Mesenteric fat pad (tissue), 1 donor: ENCODE measurements around the gene STAMBP. TPM values are rescaled to one million over a fixed set of nuclear protein-coding genes. Genes with fewer than 3 reads are reported as not detected.
"Not testable (repeated sequence)": the region's sequence is repeated elsewhere in the genome, so short reads cannot be mapped to it uniquely, and the experiment has no call there.

ENCODE experiments used
- DNase-seq: peaks from one replicate; pipeline ENCODE4 v3.0.0-alpha.2; 2020; ENCODE audit warnings: low spot score
- total RNA-seq: library from RNA; stranded (reverse); fragmentation: NEBNext Ultra II Directional; extraction: Animal tissue kit (Norgen Biotek cat#: 25700); gene quantifications from one replicate; pipeline ENCODE4 v1.2.1, GENCODE V29; 2021
- donor health status: DM: yes; HTN: yes; CAD: no.

STAMBP gene
- total RNA-seq, 1 donor from 2014 or later, result 25.6 TPM

DNA sequence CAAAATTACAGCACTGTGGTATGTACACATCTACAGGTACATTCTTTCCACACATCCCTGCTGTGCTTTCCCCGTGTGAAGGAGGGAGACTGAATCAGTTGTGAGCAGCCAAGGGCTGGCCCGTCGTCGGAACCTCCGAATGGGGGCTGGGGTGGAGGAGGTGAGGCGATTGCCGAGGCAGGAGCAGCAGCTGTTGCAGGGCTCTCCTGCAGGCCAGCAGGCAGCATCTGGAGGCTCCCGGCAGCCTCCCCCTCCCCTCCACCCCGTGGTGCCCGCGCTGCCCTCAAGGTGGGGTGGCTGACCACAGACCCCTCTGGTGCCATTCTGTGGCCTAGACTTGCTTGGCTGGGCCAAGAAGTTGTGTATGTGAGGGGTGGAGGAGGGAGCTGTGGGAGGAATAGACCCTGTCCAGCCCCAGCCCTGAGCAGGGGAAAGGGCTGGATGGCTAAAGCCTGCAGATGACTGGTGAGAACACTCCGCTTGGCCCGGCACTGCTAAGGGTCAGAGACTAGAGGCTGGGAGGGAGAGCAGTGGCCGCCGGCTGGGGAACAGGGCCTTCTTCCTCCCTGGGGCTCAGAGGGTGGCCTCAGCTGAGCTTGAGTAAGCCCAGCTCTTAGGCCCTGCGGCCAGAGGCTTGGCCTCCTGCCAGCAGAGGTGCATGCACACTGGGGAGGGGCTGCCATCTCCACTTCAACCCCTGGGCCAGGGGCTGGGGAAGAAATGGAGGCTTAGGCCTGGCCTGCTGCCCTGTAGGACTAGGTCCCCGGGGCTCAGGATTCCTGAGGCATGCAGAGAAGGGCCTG is 7.6 kb downstream of the STAMBP start:
- no peak for DNase-seq

DNA sequence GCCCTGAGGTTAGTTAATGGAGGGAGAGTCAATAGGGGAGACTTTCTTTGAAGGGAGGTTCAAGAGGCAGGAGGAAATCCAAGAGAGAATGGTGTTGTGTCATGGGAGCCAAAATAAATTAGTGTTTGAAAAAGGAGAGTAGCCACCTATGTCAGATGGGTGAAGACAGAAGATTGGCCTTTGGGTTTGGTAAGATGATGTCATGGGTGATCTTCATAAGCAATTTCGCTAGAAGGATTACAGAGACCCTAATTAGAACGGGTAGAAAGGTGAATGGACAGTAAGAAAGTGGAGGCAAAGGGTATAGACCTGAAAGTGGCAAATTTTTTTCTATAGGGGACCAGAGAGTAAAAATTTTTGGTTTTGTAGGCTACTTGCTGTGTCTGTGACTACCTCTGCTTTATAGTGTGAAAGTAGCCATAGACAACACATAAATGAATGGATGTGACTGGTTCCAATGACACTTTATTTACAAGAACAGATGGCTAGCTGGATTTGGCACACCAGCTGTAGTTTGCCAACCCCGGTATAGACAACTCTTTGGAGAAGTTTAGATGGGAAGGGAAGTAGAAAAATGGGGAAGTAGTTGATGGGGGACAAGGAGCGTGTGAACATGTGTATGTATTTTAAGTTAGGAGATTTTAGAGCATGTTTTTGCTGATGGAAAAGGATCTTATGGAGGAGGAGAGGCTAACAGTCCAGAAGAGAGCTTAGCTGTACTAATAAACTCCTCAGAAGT is 9.3 kb downstream of the STAMBP start:
- no peak for DNase-seq

DNA sequence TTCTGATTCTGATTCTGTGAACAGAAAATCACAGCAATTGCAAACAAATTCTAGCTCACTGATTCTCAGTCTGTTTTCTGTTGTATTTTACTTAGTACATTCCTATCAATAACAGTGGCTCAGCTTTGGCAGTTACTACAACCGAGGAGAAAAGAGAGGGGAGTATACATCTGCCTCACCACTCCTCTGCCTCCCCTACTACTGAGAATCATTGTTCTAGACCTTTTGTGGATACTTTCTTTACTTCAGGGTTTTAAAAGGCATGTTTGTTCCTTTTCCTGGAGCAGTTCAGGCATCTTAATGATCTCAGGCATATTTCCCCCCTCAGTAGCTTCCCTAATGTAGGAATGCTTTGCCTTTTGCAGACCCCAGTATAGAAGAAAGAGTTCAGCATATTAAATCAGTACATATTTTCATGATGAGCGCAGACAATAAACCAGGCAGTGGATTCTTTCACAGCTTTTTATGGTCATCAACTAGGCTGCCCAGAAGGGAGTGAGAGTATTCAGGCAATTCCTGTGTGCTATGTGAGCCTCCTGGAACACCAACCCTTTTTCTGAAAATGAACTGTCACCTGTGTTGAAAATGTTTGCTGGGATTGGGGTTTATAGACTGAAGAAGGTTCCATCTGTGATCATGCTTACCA is 10.3 kb downstream of the STAMBP start:
- no peak for DNase-seq

DNA sequence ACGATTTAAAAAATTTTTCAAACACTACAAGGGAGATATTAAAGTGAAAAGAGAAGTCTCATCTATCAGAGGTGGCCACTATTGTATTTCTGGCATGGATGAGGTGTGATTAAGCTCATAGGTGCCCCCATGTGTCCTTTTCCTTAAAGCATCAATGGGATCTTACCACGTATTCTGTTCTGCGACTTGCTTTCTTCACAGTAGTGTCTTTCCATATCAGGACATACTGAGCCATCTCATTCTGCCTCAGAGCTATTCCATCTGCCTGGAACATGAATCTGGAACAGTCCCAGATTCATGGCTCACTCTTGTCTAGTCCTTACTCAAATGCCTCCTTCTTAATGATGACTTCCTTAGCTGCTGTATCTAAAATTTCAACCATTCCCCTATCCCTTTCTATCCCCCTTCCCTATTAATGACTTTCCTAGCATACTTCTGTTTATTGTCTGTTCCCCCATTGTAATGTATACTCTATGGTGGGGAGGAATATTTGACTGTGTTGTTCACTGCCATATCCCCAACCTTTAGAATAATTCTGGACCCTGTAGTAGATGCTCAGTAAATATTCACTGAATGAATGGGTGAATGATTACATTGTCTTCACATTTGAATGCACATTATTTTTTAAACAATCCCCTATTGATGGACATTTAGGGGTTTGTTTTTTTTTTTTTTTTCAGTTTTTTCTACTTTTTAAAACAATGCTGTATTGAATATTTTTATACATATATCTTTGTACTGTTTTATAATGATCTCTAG is 11.1 kb downstream of the STAMBP start:
- DNase-seq, result no peak

DNA sequence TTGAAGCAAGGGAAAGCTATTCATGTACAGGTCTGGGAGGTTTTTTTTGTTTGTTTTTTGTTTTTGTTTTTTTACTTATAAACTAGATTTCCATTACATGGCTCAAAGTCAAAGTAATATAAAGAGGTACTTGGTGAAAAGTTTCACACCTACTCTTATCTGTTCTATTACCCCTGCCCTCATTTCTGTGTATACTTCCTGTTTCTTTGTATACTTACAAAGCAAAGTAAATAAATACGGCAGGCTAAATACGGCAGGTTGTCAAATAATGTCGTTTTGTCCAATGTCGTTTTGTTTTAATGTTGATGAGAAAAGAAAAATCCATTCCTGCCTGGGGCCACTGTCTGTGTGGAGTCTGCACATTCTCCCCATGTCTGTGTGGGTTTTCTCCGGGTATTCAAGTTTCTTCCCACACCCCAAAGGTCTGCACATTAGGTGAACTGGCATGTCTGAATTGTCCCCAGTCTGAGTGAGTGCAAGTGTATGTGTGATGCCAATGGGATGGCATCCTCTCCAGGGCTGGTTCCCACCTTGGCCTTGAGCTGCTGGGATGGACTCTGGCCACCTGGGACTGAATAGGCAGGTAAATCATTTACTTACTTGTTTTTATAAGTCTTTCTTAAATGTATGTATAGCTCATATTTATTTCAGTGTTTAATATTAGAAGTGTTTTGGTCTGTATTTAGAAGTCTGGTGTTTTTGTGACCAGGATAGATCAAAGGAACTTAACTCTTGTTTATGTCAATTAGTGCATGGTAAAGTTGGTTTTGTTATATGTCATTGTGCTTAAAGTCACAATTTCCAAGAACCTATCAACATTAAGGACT is 13.4 kb downstream of the STAMBP start:
- DNase-seq, result no peak

- no peak for DNase-seq
These were observed 13.9 kb downstream of the STAMBP start for GRCh38 chr2:73842739-73843019.

- DNase-seq, result no peak
These were observed 15.3 kb downstream of the STAMBP start for GRCh38 chr2:73844087-73844486.

DNA sequence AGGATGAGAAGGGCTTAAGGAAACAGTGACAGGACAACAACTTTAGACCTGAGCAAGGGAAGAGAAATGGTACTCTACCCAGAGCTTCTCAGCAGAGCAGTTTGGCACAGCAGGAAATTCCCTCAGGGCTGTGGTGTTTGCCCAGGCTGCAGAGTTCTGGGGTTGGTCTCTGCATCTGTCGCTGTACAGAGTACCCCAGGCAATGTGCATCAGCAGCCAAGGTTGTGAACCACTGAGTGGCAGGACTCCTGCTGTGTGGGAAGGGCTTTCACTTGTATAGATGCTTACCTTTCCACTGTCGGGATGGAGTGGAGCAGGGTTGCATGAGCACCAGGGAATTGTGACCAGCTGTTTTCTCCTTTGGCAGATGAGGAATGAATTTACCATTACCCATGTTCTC is 21.2 kb downstream of the STAMBP start:
- DNase-seq, result no peak

- no peak for DNase-seq
These were observed 22.5 kb downstream of the STAMBP start for GRCh38 chr2:73851274-73851673.

DNA sequence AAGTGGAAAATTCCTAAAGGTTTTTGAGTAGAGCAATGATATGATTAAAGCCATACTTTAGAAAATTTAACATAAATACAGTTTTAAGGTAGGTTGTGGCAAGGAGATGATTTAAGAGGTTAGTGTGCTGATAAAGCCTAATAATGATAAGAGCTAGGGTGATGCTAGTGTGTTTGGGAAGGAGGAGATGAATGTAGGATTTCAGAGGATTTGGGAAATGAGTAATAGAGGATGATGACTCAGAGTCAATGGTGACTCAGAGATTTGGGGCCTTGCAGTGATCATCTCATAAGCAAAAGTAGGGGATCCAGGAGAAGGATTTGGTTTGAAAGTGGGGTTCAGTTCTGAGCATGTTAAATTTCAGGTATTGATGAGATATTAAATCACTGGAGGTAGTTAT is 23.3 kb downstream of the STAMBP start:
- DNase-seq, result no peak

DNA sequence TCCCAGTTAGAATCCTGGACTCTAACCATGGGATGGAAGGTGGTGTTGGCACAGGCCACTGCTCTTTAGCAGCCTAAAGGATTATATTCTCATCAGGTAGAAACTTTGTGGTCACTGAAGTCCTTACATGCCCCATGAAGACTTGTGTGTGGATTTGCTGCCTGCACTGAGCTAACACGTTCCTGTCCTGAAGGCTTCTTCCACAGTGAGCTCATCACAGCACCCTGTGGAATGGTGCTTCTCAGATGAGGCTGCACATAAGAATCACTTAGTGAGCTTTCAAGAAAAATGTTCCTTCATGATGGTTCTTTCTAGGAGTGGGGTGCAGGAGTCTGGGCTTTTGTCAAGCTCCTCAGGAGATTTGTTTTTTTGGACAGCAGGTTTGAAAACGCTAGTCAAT is 26.8 kb downstream of the STAMBP start:
- DNase-seq, result no peak

GRCh38 chr2:73856214-73856613 is 27.5 kb downstream of the STAMBP start:
- no peak for DNase-seq

DNA sequence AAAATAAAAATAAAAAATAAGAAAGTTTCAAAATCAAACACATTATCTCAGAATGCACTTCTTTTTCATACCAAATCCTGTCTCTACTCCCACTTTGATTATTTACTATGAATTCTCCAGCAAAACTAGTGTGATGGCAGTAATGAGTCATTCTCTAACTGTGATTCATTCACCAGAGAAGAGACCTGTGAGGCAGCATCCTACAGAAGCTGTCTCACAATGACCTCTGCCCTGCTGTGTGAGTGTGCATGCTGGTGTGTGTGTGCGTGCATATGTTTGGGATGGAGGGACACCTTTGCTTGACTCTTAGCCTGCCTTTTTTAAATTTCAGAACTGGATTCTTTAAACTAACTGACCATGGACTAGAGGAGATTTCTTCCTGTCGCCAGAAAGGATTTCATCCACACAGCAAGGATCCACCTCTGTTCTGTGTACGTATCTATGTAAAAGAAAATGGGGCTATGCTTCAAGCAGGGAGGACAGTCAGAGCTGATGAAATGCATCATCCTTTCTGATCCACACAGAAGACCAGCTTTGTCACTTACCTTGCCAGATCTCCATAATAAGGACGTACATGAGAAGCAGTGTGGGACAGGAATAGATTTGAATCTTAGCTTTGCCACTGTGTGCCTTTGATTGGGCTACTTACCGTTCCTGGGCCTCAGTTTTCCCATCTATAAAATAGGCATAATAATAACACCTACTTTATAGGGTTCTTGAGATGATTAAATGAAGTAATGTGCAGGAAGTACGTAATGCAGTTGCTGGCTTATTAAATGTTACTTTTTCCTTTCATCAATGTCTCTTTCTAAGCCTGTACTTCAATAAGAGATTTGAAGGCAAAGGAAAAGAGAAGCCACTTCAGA is 31.2 kb downstream of the STAMBP start:
- no peak for DNase-seq

DNA sequence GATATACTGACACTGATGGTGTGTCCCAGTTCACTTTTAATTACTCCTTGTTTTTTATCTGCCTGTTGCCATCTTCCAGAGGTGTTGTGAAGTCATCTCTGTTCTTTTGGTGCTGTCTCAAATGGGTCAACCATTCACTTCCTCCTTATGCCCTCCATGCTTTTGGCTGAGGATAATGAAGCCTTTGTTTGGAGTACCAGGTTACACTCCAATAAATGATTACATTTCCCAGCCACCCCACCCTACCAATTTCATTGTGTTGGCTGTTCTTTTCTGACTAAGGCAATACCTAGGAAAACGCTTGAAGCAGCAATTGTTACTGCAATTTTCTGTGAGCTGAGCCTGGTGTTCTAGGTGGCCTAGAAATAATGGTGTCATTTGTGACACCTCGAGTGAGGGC is 34.2 kb downstream of the STAMBP start:
- no peak for DNase-seq

- DNase-seq, result no peak
These were observed 39.6 kb downstream of the STAMBP start for GRCh38 chr2:73868204-73868978.

GRCh38 chr2:73870084-73870483 is 41.3 kb downstream of the STAMBP start:
- no peak for DNase-seq

DNA sequence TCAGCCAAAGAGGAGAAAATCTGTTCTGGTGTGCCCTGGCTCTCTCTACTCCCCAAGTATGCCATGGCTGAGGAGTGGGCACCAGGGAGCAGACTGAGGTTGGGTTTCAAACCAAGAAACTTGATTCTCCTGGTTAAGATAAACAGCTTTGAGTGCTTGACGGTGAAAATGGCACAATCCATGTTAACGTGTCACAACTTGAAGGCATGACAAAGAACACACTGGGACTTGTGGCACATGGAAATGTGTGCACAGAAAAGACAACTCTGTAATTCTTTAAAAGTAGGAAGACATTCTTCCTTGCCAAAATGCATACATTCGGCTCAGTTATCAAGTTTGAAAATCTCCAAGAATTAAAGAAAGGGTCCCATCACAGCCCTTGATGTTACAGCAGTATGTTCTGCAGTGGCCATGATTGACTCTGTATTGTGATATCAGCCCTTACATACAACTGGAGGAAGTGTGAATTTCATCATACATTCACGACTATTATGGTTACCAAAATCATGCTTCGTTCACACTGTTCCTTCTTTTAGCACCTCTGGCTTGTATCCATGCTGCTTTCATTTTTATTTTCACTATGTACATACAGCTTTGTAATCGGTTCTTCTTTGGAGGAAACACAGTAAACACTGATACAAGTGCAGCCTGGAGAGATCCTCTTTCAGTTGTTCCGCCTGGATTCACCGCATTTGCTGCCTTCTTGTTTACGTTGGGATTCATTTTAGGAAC is 48.5 kb downstream of the STAMBP start:
- DNase-seq, result no peak

- DNase-seq, result not testable (repeated sequence)
These were observed 49.2 kb downstream of the STAMBP start for GRCh38 chr2:73877984-73878383.
